Vagina (tissue), 2 donors: Measurements from ENCODE around the gene PLEKHA8. TPM values are rescaled to one million over a fixed set of nuclear protein-coding genes. Genes with fewer than 3 reads are reported as not detected.

Source experiments
- DNase-seq, 2 donors: peaks; one replicate each; pipeline ENCODE4 v3.0.0-alpha.2; 2017; ENCODE audit errors: extremely low spot score in 2 of 2
- H3K27ac ChIP-seq: fragments of 200-600 bp; sonication (generic); one replicate; pipeline ENCODE4 v1.5.1; 2019
- H3K27me3 ChIP-seq: fragments of 200-600 bp; sonication (generic); one replicate; pipeline ENCODE4 v1.5.1; 2019
- H3K36me3 ChIP-seq, 2 donors: fragments of 200-600 bp; sonication (generic); one replicate each; pipeline ENCODE4 v1.5.1; 2017 to 2019
- H3K4me1 ChIP-seq: fragments of 200-600 bp; sonication (generic); one replicate; pipeline ENCODE4 v1.5.1; 2019
- H3K4me3 ChIP-seq, 2 donors: fragments of 200-600 bp; sonication (generic); 1 replicate in 1 of 2; 2 replicates in 1 of 2; pipeline ENCODE4 v1.5.1; 2016 to 2019
- H3K9me3 ChIP-seq: fragments of 200-600 bp; sonication (generic); one replicate; pipeline ENCODE4 v1.5.1; 2019
- CTCF ChIP-seq, 3 experiments: fragments of 450-650 bp in 2 of 3; fragments of 200-600 bp in 1 of 3; sonication (generic) in 1 of 3; IDR thresholded peaks; one replicate each; pipeline ENCODE4 v1.5.1; 2017 to 2019; ENCODE audit warnings: antibody characterized with exemption in 3 of 3, mild to moderate bottlenecking in 2 of 3, moderate library complexity in 2 of 3
- POLR2A ChIP-seq, 2 donors: fragments of 450-650 bp; IDR thresholded peaks; one replicate each; pipeline ENCODE4 v1.6.1; 2017; ENCODE audit warnings: antibody characterized with exemption in 2 of 2, mild to moderate bottlenecking in 2 of 2, moderate library complexity in 2 of 2
- POLR2AphosphoS5 ChIP-seq, 2 donors: sonication (generic); formaldehyde crosslinking; IDR thresholded peaks; one replicate each; pipeline ENCODE4 v1.9.0; 2017; ENCODE audit warnings: antibody characterized with exemption in 2 of 2, mild to moderate bottlenecking in 2 of 2, low read depth in 1 of 2; ENCODE audit not compliant: insufficient read depth in 1 of 2
- intact Hi-C: fragments of 100-400 bp; cut with DNase I; formaldehyde crosslinking; loops from one replicate; pipeline ENCODE4 v1.15.1; 2023
- total RNA-seq: library from RNA; depleted of rRNA; stranded (reverse); fragments of >200 nt; gene quantifications from one replicate; pipeline ENCODE4 v1.2.3, GENCODE V29; 2016

PLEKHA8 gene
- total RNA-seq, 1 donor from 2014 or later = 12.3 TPM

GRCh38 chr7:30040938-30041337 lies 12.7 kb downstream of the PLEKHA8 start:
- Histone ChIP-seq H3K36me3 (peaks cover 0 to 2% of the 10 kb centered on the region in 2 donors), H3K9me3 (no peaks in the 10 kb centered on the region), H3K27ac (no peak overlapping the region), H3K4me1 (peaks cover 14% of the 10 kb centered on the region), H3K27me3 (no peaks in the 10 kb centered on the region), H3K4me3 (no peak overlapping the region)
- no peak for TF ChIP-seq POLR2A (IDR thresholded peaks at IDR 0.05)
- no peak for TF ChIP-seq POLR2AphosphoS5 (IDR thresholded peaks at IDR 0.05; ENCODE audit: insufficient read depth in 1 of 2, low read depth in 1 of 2)
- TF ChIP-seq CTCF (IDR thresholded peaks at IDR 0.05) = no peak
- intact Hi-C loops = no loop called here
- no peak for DNase-seq

- TF ChIP-seq POLR2A (IDR thresholded peaks at IDR 0.05) = no peak
- no peak for TF ChIP-seq POLR2AphosphoS5 (IDR thresholded peaks at IDR 0.05; ENCODE audit: insufficient read depth in 1 of 2, low read depth in 1 of 2)
- no peak for TF ChIP-seq CTCF (IDR thresholded peaks at IDR 0.05)
- H3K9me3 ChIP-seq = no peaks in the 10 kb centered on the region
- peaks cover 14% of the 10 kb centered on the region for H3K4me1 ChIP-seq
- H3K4me3 ChIP-seq = no peak overlapping the region
- no peak overlapping the region for H3K27ac ChIP-seq
- peaks cover 6 to 10% of the 10 kb centered on the region in 2 donors for H3K36me3 ChIP-seq
- intact Hi-C loops = no loop called here
- no peak for DNase-seq
- H3K27me3 ChIP-seq = no peaks in the 10 kb centered on the region
Observed at GRCh38 chr7:30041526-30042269, 13.5 kb downstream of the PLEKHA8 start.

- H3K36me3 ChIP-seq = peaks cover 6 to 27% of the 10 kb centered on the region in 2 donors
- no peaks in the 10 kb centered on the region for H3K27me3 ChIP-seq
- no peak for TF ChIP-seq CTCF (IDR thresholded peaks at IDR 0.05)
- no peak for TF ChIP-seq POLR2AphosphoS5 (IDR thresholded peaks at IDR 0.05; ENCODE audit: insufficient read depth in 1 of 2, low read depth in 1 of 2)
- TF ChIP-seq POLR2A (IDR thresholded peaks at IDR 0.05) = no peak
- no peak overlapping the region for H3K27ac ChIP-seq
- no peak for DNase-seq
- no peaks in the 10 kb centered on the region for H3K9me3 ChIP-seq
- intact Hi-C loops = no loop called here
- no peak overlapping the region for H3K4me3 ChIP-seq
- H3K4me1 ChIP-seq = peaks cover 4% of the 10 kb centered on the region
Observed at GRCh38 chr7:30046127-30046770, 18.0 kb downstream of the PLEKHA8 start.

GRCh38 chr7:30047124-30047523 lies 18.9 kb downstream of the PLEKHA8 start:
- no peak overlapping the region for H3K4me3 ChIP-seq
- peaks cover 6 to 31% of the 10 kb centered on the region in 2 donors for H3K36me3 ChIP-seq
- intact Hi-C loops = no loop called here
- no peaks in the 10 kb centered on the region for H3K4me1 ChIP-seq
- no peak for TF ChIP-seq POLR2AphosphoS5 (IDR thresholded peaks at IDR 0.05; ENCODE audit: insufficient read depth in 1 of 2, low read depth in 1 of 2)
- no peak for TF ChIP-seq POLR2A (IDR thresholded peaks at IDR 0.05)
- TF ChIP-seq CTCF (IDR thresholded peaks at IDR 0.05) = no peak
- H3K27ac ChIP-seq = no peak overlapping the region
- no peaks in the 10 kb centered on the region for H3K9me3 ChIP-seq
- no peak for DNase-seq
- H3K27me3 ChIP-seq = no peaks in the 10 kb centered on the region

- H3K4me3 ChIP-seq = no peak overlapping the region
- intact Hi-C loops = no loop called here
- H3K27me3 ChIP-seq = no peaks in the 10 kb centered on the region
- no peak for TF ChIP-seq POLR2AphosphoS5 (IDR thresholded peaks at IDR 0.05; ENCODE audit: insufficient read depth in 1 of 2, low read depth in 1 of 2)
- TF ChIP-seq POLR2A (IDR thresholded peaks at IDR 0.05) = no peak
- no peak for TF ChIP-seq CTCF (IDR thresholded peaks at IDR 0.05)
- H3K4me1 ChIP-seq = no peaks in the 10 kb centered on the region
- peaks cover 6 to 42% of the 10 kb centered on the region in 2 donors for H3K36me3 ChIP-seq
- no peaks in the 10 kb centered on the region for H3K9me3 ChIP-seq
- no peak for DNase-seq
- no peak overlapping the region for H3K27ac ChIP-seq
Observed at GRCh38 chr7:30048582-30048981, 20.4 kb downstream of the PLEKHA8 start.
